GM23338 (cell line): Measurements from ENCODE around the gene BECN2. TPM values are rescaled to one million over a fixed set of nuclear protein-coding genes. Genes with fewer than 3 reads are reported as not detected.
A peak's percentile ranks its signal among the peaks of the same experiment; 100 is the strongest.
"Not testable (repeated sequence)": the region's sequence is repeated elsewhere in the genome, so short reads cannot be mapped to it uniquely, and the experiment has no call there.

Experiments
- ATAC-seq: fragments of 200-7000 bp; cut with Tn5 transposase; 3 replicates; pipeline ENCODE4 v1.9.1; 2020
- DNase-seq: peaks from one replicate; pipeline ENCODE4 v3.0.0-alpha.2; 2015; ENCODE audit warnings: low spot score
- H2AFZ ChIP-seq: fragments of 200-600 bp; sonication (generic); 2 replicates; pipeline ENCODE4 v1.8.0; 2016; ENCODE audit warnings: antibody characterized with exemption, mild to moderate bottlenecking, moderate library complexity
- H3F3A ChIP-seq: fragments of 200-600 bp; sonication (generic); replicated peaks from 2 replicates; pipeline ENCODE4 v1.8.0; 2017; ENCODE audit warnings: antibody characterized with exemption, mixed run types, low read depth
- H3K27ac ChIP-seq: fragments of 200-600 bp; sonication (generic); 2 replicates; pipeline ENCODE4 v1.6.1; 2016; ENCODE audit warnings: low read depth
- H3K27me3 ChIP-seq: fragments of 200-600 bp; sonication (generic); 2 replicates; pipeline ENCODE4 v1.8.0; 2016; ENCODE audit warnings: mild to moderate bottlenecking, mixed run types, moderate library complexity; ENCODE audit not compliant: insufficient read depth
- H3K36me3 ChIP-seq: fragments of 200-600 bp; sonication (generic); 2 replicates; pipeline ENCODE4 v1.8.0; 2016; ENCODE audit warnings: mild to moderate bottlenecking; ENCODE audit not compliant: insufficient read depth
- H3K4me1 ChIP-seq: fragments of 200-600 bp; sonication (generic); 2 replicates; pipeline ENCODE4 v1.8.0; 2016; ENCODE audit warnings: mild to moderate bottlenecking, moderate library complexity; ENCODE audit not compliant: insufficient read depth
- H3K4me2 ChIP-seq: fragments of 200-600 bp; sonication (generic); 2 replicates; pipeline ENCODE4 v1.7.1; 2017; ENCODE audit warnings: mixed run types
- H3K4me3 ChIP-seq: fragments of 200-600 bp; sonication (generic); 2 replicates; pipeline ENCODE4 v1.6.1; 2016; ENCODE audit warnings: mixed run types
- H3K79me2 ChIP-seq: fragments of 200-600 bp; sonication (generic); replicated peaks from 2 replicates; pipeline ENCODE4 v1.8.0; 2017; ENCODE audit warnings: mild to moderate bottlenecking; ENCODE audit not compliant: insufficient read depth
- H3K9me2 ChIP-seq: fragments of 200-600 bp; sonication (generic); 2 replicates; pipeline ENCODE4 v1.8.0; 2017; ENCODE audit not compliant: insufficient read depth
- H4K20me1 ChIP-seq: fragments of 200-600 bp; sonication (generic); replicated peaks from 2 replicates; pipeline ENCODE4 v1.8.0; 2017; ENCODE audit warnings: mild to moderate bottlenecking; ENCODE audit not compliant: insufficient read depth
- H3K27ac Mint-ChIP-seq: 2 replicates; pipeline ENCODE4 v1.8.0; 2020; ENCODE audit warnings: inconsistent platforms, mild to moderate bottlenecking, moderate library complexity, mixed read lengths
- H3K27me3 Mint-ChIP-seq: 3 replicates; pipeline ENCODE4 v1.8.0; 2022; ENCODE audit warnings: low read depth, mild to moderate bottlenecking, moderate library complexity, mixed read lengths, inconsistent platforms; ENCODE audit not compliant: insufficient read depth, poor library complexity
- H3K36me3 Mint-ChIP-seq: 3 replicates; pipeline ENCODE4 v1.8.0; 2021; ENCODE audit warnings: low read depth, mild to moderate bottlenecking, inconsistent platforms, moderate library complexity, mixed read lengths
- H3K4me1 Mint-ChIP-seq: 3 replicates; pipeline ENCODE4 v1.8.0; 2020; ENCODE audit warnings: mild to moderate bottlenecking, inconsistent platforms, mixed read lengths
- H3K4me3 Mint-ChIP-seq: 3 replicates; pipeline ENCODE4 v1.8.0; 2021; ENCODE audit warnings: moderate library complexity, mild to moderate bottlenecking, inconsistent platforms, mixed read lengths
- H3K9me3 Mint-ChIP-seq: 3 replicates; pipeline ENCODE4 v1.8.0; 2020; ENCODE audit warnings: moderate library complexity, mild to moderate bottlenecking, inconsistent platforms, mixed read lengths
- CREB1 ChIP-seq: fragments of 250-450 bp; sonication (Bioruptor Pico); IDR thresholded peaks from 2 replicates; pipeline ENCODE4 v1.5.0; 2020; ENCODE audit warnings: low read depth, mild to moderate bottlenecking, moderate library complexity
- ETS1 ChIP-seq: IDR thresholded peaks from 2 replicates; pipeline ENCODE4 v1.6.1; 2016; ENCODE audit warnings: antibody characterized with exemption
- POLR2AphosphoS5 ChIP-seq: IDR thresholded peaks from 2 replicates; pipeline ENCODE4 v1.6.1; 2016; ENCODE audit warnings: antibody characterized with exemption, low read depth
- ZNF114 ChIP-seq: fragments of 250-450 bp; sonication (Bioruptor Pico); IDR thresholded peaks from 2 replicates; pipeline ENCODE4 v1.5.0; 2020; ENCODE audit warnings: mild to moderate bottlenecking, moderate library complexity
- ZNF462 ChIP-seq: fragments of 250-450 bp; sonication (Bioruptor Pico); IDR thresholded peaks from 2 replicates; pipeline ENCODE4 v1.5.0; 2020; ENCODE audit warnings: mild to moderate bottlenecking, moderate library complexity
- polyA plus RNA-seq: library from polyadenylated mRNA; unstranded; fragments of >200 nt; fragmentation: Nextera tagmentation; extraction: Ambion mirVana; gene quantifications from 2 replicates; pipeline ENCODE4 v1.2.1, GENCODE V29; 2016
- total RNA-seq: library from RNA; depleted of rRNA; stranded (reverse); fragments of >200 nt; shearing (Covaris generic); gene quantifications from 2 replicates; pipeline ENCODE4 v1.2.3, GENCODE V29; 2014
- TF ChIP-seq, protein P1 (sequence below), 2 experiments: fragments of 200-600 bp in 1 of 2; sonication (generic) in 1 of 2; conservative IDR thresholded peaks; 2 replicates each; pipeline versions ENCODE4 v1.5.1 to v1.6.1; 2016 to 2017; ENCODE audit warnings: antibody characterized with exemption in 2 of 2, low read depth in 2 of 2, mild to moderate bottlenecking in 2 of 2, moderate library complexity in 1 of 2

BECN2 gene
- total and polyA plus RNA-seq, 2 experiments from 2014 or later: not detected

- Histone ChIP-seq H3K4me2 (no peak overlapping the region), H3K36me3 (no peaks in the 10 kb centered on the region), H3K79me2 (no peaks in the 10 kb centered on the region), H3K4me1 (no peaks in the 10 kb centered on the region), H3K27ac (no peak overlapping the region), H3K9me2 (no peaks in the 10 kb centered on the region), H4K20me1 (no peaks in the 10 kb centered on the region), H2AFZ (no peak overlapping the region), H3F3A (no peaks in the 10 kb centered on the region), H3K4me3 (no peak overlapping the region), H3K27me3 (no peaks in the 10 kb centered on the region)
- Mint-ChIP-seq H3K9me3 (no peaks in the 10 kb centered on the region), H3K4me3 (no peak overlapping the region), H3K36me3 (no peaks in the 10 kb centered on the region), H3K4me1 (no peaks in the 10 kb centered on the region; the same call in 2 of the 3 replicates), H3K27me3 (no peaks in the 10 kb centered on the region), H3K27ac (no peak overlapping the region)
- DNase-seq (peak; percentile 83), ATAC-seq (peak; percentile 63)
- no peak for TF ChIP-seq POLR2AphosphoS5
- no peak for TF ChIP-seq CREB1
- TF ChIP-seq, protein P1, sequence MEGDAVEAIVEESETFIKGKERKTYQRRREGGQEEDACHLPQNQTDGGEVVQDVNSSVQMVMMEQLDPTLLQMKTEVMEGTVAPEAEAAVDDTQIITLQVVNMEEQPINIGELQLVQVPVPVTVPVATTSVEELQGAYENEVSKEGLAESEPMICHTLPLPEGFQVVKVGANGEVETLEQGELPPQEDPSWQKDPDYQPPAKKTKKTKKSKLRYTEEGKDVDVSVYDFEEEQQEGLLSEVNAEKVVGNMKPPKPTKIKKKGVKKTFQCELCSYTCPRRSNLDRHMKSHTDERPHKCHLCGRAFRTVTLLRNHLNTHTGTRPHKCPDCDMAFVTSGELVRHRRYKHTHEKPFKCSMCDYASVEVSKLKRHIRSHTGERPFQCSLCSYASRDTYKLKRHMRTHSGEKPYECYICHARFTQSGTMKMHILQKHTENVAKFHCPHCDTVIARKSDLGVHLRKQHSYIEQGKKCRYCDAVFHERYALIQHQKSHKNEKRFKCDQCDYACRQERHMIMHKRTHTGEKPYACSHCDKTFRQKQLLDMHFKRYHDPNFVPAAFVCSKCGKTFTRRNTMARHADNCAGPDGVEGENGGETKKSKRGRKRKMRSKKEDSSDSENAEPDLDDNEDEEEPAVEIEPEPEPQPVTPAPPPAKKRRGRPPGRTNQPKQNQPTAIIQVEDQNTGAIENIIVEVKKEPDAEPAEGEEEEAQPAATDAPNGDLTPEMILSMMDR (conservative IDR thresholded peaks at IDR 0.05; ENCODE audit: low read depth in 2 of 2): peak; percentile 67 to 71
These were observed 28.2 kb downstream of the BECN2 start for GRCh38 chr1:241985787-241986186.

DNA sequence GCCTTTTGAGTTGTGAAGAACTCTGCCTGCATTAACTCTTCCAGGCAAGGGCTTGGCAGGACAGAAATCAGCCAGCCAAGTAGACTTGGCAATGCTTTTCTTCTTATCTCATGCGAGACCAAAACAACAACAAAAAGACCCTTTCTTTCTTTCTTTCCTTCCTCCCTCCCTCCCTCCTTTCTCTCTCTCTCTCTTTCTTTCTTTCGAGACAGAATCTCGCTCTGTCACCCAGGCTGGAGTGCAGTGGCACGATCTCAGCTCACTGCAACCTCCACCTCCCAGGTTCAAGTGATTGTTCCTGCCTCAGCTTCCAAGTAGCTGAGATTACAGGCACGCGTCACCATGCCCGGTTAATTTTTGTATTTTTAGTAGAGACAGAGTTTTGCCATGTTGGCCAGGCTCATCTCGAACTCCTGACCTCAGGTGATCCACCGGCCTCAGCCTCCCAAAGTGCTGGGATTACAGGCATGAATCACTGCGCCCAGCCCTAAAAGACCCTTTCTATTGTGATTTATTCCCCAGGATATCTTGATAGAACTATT lies 30.9 kb downstream of the BECN2 start:
- 0 out of 2 replicates have a peak overlapping the region, but pooled peaks have one; percentile 55 for H3K27ac Mint-ChIP-seq
- H3K36me3 ChIP-seq, H3K27me3 Mint-ChIP-seq, ATAC-seq, H3K27me3 ChIP-seq, DNase-seq, H3K4me3 ChIP-seq, H3K4me1 Mint-ChIP-seq, H3K27ac ChIP-seq, H2AFZ ChIP-seq, H3K4me2 ChIP-seq, H3K9me3 Mint-ChIP-seq, H3K4me1 ChIP-seq, H3K79me2 ChIP-seq, H4K20me1 ChIP-seq, H3K4me3 Mint-ChIP-seq, H3K9me2 ChIP-seq, H3F3A ChIP-seq, H3K36me3 Mint-ChIP-seq: not testable (repeated sequence)

DNA sequence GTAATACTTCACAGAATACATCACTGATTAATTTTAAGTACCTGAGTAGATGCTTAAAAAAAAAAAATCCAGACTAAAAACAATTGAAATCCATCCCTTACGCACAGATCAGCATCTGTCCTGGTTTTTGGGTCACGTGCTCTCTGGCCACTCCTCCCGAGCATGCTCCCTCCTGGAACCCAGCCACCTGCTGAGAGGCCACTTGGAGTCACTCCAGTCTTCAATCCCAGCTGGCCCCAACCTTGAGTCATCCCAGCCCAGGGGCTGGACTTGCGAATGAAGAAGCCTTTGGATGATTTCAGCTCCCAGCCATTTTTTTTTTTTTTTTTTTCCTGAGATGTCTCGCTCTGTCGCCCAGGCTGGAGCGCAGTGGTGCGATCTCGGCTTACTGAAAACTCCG lies 32.5 kb downstream of the BECN2 start:
- H3F3A ChIP-seq: no peaks in the 10 kb centered on the region
- Mint-ChIP-seq H3K27me3 (no peaks in the 10 kb centered on the region), H3K27ac (no peak overlapping the region), H3K36me3 (no peaks in the 10 kb centered on the region), H3K4me3 (no peak overlapping the region), H3K9me3 (no peaks in the 10 kb centered on the region; the same call in 2 of the 3 replicates), H3K4me1 (no peaks in the 10 kb centered on the region; the same call in 2 of the 3 replicates)
- no peaks in the 10 kb centered on the region for H3K36me3 ChIP-seq
- no peaks in the 10 kb centered on the region for H3K9me2 ChIP-seq
- no peaks in the 10 kb centered on the region for H3K4me1 ChIP-seq
- no peaks in the 10 kb centered on the region for H4K20me1 ChIP-seq
- H3K27me3 ChIP-seq: no peaks in the 10 kb centered on the region
- H3K4me2 ChIP-seq: no peak overlapping the region
- peak; percentile 34; the same call in 2 of the 3 replicates for ATAC-seq
- peak; percentile 47 for DNase-seq
- H3K79me2 ChIP-seq: no peaks in the 10 kb centered on the region
- H2AFZ ChIP-seq: no peak overlapping the region
- no peak overlapping the region for H3K27ac ChIP-seq
- no peak overlapping the region for H3K4me3 ChIP-seq
- TF ChIP-seq ZNF462 (CRISPR knock-in tag) (no peak), ETS1 (no peak), ZNF114 (CRISPR knock-in tag) (no peak)
